Measurements from ENCODE around the gene OPRM1. TPM values are rescaled to one million over a fixed set of nuclear protein-coding genes. Genes with fewer than 3 reads are reported as not detected.

OPRM1 gene
- total RNA-seq: not detected in 2 replicates
- not detected for total RNA-seq (2013)
- not detected in 2 replicates for polyA plus RNA-seq
- polyA minus RNA-seq: not detected in 2 replicates

DNA sequence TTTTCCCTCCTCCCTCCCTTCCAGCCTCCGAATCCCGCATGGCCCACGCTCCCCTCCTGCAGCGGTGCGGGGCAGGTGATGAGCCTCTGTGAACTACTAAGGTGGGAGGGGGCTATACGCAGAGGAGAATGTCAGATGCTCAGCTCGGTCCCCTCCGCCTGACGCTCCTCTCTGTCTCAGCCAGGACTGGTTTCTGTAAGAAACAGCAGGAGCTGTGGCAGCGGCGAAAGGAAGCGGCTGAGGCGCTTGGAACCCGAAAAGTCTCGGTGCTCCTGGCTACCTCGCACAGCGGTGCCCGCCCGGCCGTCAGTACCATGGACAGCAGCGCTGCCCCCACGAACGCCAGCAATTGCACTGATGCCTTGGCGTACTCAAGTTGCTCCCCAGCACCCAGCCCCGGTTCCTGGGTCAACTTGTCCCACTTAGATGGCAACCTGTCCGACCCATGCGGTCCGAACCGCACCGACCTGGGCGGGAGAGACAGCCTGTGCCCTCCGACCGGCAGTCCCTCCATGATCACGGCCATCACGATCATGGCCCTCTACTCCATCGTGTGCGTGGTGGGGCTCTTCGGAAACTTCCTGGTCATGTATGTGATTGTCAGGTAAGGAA is at the start of gene OPRM1:
TSS of gene OPRM1 (plus strand) at position 10 of the 612 bp plus-strand sequence. CDS start at position 315, 305 bp downstream.
- Histone ChIP-seq H3K4me2 (replicated peaks; ENCODE audit: low read depth, low read length, poor library complexity, severe bottlenecking) (no peak within 1 kb of the TSS), H3K27me3 (replicated peaks in 1 of 4; ENCODE audit: control extremely low read depth in 1 of 4, control insufficient read depth in 3 of 4, insufficient read depth in 4 of 4, low read length in 3 of 4) (peaks cover 0 to 3% (median 0%) of the 10 kb centered on the region in 4 experiments), H3K27ac (ENCODE audit: low read length in 2 of 2) (no peak within 1 kb of the TSS), H4K20me1 (ENCODE audit: control insufficient read depth, insufficient read depth, low read length, poor library complexity, severe bottlenecking) (no peaks in the 10 kb centered on the region), H3K9me3 (ENCODE audit: control extremely low read depth in 1 of 3, control insufficient read depth in 2 of 3, insufficient read depth in 1 of 3, low read length in 2 of 3) (peaks cover 0 to 9% (median 0%) of the 10 kb centered on the region in 3 donors), H3K4me3 (ENCODE audit: control extremely low read depth in 1 of 5, extremely low read depth in 1 of 5, insufficient read depth in 1 of 5, low read depth in 2 of 5, low read length in 4 of 5) (no peak within 1 kb of the TSS), H3K9ac (ENCODE audit: low read length) (no peak within 1 kb of the TSS), H2AFZ (ENCODE audit: insufficient read depth, low read depth, low read length, poor library complexity, severe bottlenecking) (no peak within 1 kb of the TSS), H3K36me3 (replicated peaks in 1 of 2; ENCODE audit: control extremely low read depth in 1 of 2, control insufficient read depth in 1 of 2, extremely low read depth in 1 of 2, insufficient read depth in 2 of 2, low read length in 1 of 2) (no peaks in the 10 kb centered on the region), H3K79me2 (ENCODE audit: control insufficient read depth, insufficient read depth, low read length) (no peaks in the 10 kb centered on the region), H3K4me1 (ENCODE audit: control insufficient read depth in 2 of 2, insufficient read depth in 2 of 2, low read length in 2 of 2) (no peaks in the 10 kb centered on the region)
- H3K27ac Mint-ChIP-seq: no peak within 1 kb of the TSS
- H3K4me1 Mint-ChIP-seq: no peaks in the 10 kb centered on the region
- ATAC-seq (ENCODE audit: low read depth): no peak
- no peak within 1 kb of the TSS for H3K4me3 Mint-ChIP-seq
- CTCF ChIA-PET: no interaction called here
- TF ChIP-seq EZH2 (IDR thresholded peaks at IDR 0.05; ENCODE audit: borderline replicate concordance, insufficient read depth, low read depth, low read length, poor library complexity, severe bottlenecking) (no peak), CTCF (IDR thresholded peaks at IDR 0.05) (no peak)
- peaks cover 10% of the 10 kb centered on the region for H3K27me3 Mint-ChIP-seq
- WGBS (ENCODE audit: insufficient coverage): 18% methylated on average over 35 of the region's 38 CpGs
- peak; percentile 3 for DNase-seq
- H3K9me3 Mint-ChIP-seq (ENCODE audit: insufficient read depth): no peaks in the 10 kb centered on the region
- POLR2A ChIA-PET: no interaction called here
- intact Hi-C loops (cut with micrococcal nuclease): no loop called here

DNA sequence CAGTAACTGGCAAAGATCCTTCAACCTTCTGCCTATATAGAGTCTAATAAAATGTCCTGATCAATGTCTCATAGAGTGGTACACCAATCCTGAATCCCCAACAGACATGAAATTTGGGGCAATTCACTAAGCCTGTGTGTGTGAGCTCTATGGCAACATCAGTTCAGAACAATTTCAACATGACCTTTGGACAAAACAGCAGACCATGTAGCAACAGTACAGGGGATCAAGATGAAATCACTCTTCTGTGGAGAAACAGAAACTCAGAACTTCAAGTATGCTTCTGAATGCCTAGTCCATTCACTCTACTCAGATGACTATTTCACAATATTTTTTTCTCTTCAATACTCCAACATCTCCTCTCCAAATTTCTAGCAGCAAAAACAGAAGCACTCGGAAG is 49.1 kb upstream of the OPRM1 start:
- Histone ChIP-seq H3K4me3 (ENCODE audit: control extremely low read depth in 1 of 5, extremely low read depth in 1 of 5, insufficient read depth in 1 of 5, low read depth in 2 of 5, low read length in 4 of 5) (no peak overlapping the region), H4K20me1 (ENCODE audit: control insufficient read depth, insufficient read depth, low read length, poor library complexity, severe bottlenecking) (no peaks in the 10 kb centered on the region), H3K4me2 (replicated peaks; ENCODE audit: low read depth, low read length, poor library complexity, severe bottlenecking) (no peak overlapping the region), H3K4me1 (ENCODE audit: control insufficient read depth in 2 of 2, insufficient read depth in 2 of 2, low read length in 2 of 2) (no peaks in the 10 kb centered on the region), H3K9ac (ENCODE audit: low read length) (no peak overlapping the region), H3K79me2 (ENCODE audit: control insufficient read depth, insufficient read depth, low read length) (no peaks in the 10 kb centered on the region), H3K9me3 (ENCODE audit: control extremely low read depth in 1 of 3, control insufficient read depth in 2 of 3, insufficient read depth in 1 of 3, low read length in 2 of 3) (no peaks in the 10 kb centered on the region), H3K27ac (ENCODE audit: low read length in 2 of 2) (no peak overlapping the region), H2AFZ (ENCODE audit: insufficient read depth, low read depth, low read length, poor library complexity, severe bottlenecking) (no peak overlapping the region), H3K36me3 (replicated peaks in 1 of 2; ENCODE audit: control extremely low read depth in 1 of 2, control insufficient read depth in 1 of 2, extremely low read depth in 1 of 2, insufficient read depth in 2 of 2, low read length in 1 of 2) (no peaks in the 10 kb centered on the region), H3K27me3 (replicated peaks in 1 of 4; ENCODE audit: control extremely low read depth in 1 of 4, control insufficient read depth in 3 of 4, insufficient read depth in 4 of 4, low read length in 3 of 4) (no peaks in the 10 kb centered on the region)
- ATAC-seq (ENCODE audit: low read depth) (no peak), DNase-seq (no peak)
- intact Hi-C loops (cut with micrococcal nuclease): no loop called here
- H3K27ac Mint-ChIP-seq: no peak overlapping the region
- ChIA-PET CTCF (no interaction called here), POLR2A (no interaction called here)
- no peaks in the 10 kb centered on the region for H3K27me3 Mint-ChIP-seq
- H3K4me1 Mint-ChIP-seq: no peaks in the 10 kb centered on the region
- no peak overlapping the region for H3K4me3 Mint-ChIP-seq
- TF ChIP-seq CTCF (IDR thresholded peaks at IDR 0.05): no peak
- no peak for TF ChIP-seq EZH2 (IDR thresholded peaks at IDR 0.05; ENCODE audit: borderline replicate concordance, insufficient read depth, low read depth, low read length, poor library complexity, severe bottlenecking)
- 100% methylated on average over 1 of the region's 1 CpG for WGBS (ENCODE audit: insufficient coverage)
- no peaks in the 10 kb centered on the region for H3K9me3 Mint-ChIP-seq (ENCODE audit: insufficient read depth)
